NCI-H2029 treated with DMSO at 0.1 percent for 48 hours (cell line): ENCODE data around the gene ACTG2.
"Not testable (repeated sequence)": the region's sequence is repeated elsewhere in the genome, so short reads cannot be mapped to it uniquely, and the experiment has no call there.

Source experiments
- DNase-seq: peaks from one replicate; lab custom pipeline; 2025; lab: John Stamatoyannopoulos, UW

Gene ACTG2

DNA sequence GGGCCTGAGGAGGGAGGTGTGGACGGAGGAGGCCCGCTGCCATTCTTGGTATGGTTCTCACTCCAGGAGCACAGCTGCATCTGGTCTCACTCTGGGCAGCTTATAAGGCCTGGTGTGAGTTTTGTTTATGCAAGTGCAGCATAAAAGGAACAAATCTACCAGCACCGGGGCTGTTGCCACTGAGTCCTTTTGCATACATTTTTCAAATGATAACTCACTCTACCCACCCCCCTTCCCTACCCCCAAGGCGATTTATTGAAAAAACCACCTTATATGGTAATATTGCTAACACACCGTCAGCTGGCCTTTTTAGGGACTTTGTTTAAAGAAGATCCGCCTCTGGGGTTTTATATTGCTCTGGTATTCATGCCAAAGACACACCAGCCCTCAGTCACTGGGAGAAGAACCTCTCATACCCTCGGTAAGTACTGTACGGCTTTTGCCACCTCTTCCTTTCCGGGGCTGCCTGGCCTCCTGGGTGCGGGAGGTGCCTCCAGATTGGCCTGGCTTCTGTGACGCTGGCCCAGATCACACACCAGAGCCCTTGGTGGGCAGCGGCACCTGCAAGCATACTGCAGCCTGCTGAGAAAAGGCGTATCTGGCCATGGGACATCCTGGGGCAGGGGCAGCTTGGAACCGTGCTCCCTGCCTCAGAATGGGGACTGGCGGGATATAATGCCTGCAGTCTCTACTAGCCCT is at the start of gene ACTG2:
TSS of gene ACTG2 (plus strand) at position 378 of the 699 bp plus-strand sequence. CDS start 8,304 bp downstream, outside the sequence.
- DNase-seq: no peak

DNA sequence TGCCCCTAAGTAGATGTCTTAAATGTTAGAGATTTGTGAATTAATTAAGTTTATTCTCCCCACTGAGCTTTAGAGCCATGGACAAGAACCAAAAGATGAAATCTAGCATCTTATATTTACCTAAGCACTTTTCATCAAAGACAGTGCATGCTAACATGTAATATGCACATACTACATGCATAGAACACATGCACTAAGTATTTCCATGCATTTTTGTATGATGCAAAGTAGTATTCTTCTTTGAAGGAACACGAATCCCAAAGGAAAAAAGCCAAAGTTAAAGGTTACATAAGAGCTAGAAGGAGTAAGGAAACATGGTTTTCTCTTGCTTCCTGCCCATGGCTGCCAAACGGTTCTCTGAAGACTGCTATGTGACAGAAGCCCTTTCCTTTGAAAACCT is 48.7 kb upstream of the ACTG2 start:
- DNase-seq: no peak

- no peak for DNase-seq
These were observed 42.8 kb upstream of the ACTG2 start for GRCh38 chr2:73850009-73850408.

GRCh38 chr2:73851274-73851673 is 41.5 kb upstream of the ACTG2 start:
- DNase-seq: no peak

- DNase-seq: no peak
These were observed 40.8 kb upstream of the ACTG2 start for GRCh38 chr2:73852020-73852419.

DNA sequence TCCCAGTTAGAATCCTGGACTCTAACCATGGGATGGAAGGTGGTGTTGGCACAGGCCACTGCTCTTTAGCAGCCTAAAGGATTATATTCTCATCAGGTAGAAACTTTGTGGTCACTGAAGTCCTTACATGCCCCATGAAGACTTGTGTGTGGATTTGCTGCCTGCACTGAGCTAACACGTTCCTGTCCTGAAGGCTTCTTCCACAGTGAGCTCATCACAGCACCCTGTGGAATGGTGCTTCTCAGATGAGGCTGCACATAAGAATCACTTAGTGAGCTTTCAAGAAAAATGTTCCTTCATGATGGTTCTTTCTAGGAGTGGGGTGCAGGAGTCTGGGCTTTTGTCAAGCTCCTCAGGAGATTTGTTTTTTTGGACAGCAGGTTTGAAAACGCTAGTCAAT is 37.3 kb upstream of the ACTG2 start:
- DNase-seq: no peak

DNA sequence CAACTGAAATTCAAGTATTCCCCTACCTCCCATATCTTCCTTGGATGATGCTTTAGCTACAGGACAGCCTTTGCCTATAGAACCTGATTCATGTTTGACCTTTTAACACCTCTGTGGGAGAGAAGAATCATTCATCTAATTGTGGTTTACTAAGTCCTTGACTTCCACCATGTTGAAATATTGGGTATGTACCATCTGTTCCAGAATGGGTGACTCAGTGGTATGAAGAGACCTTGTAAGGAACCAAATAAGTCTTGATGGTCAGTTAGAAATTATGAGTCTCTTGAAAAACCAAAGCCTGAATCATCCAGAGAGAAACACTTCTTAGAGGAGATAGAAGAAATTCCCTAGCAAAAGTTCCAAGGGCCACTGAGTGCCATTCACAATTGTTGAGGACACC is 36.6 kb upstream of the ACTG2 start:
- no peak for DNase-seq

DNA sequence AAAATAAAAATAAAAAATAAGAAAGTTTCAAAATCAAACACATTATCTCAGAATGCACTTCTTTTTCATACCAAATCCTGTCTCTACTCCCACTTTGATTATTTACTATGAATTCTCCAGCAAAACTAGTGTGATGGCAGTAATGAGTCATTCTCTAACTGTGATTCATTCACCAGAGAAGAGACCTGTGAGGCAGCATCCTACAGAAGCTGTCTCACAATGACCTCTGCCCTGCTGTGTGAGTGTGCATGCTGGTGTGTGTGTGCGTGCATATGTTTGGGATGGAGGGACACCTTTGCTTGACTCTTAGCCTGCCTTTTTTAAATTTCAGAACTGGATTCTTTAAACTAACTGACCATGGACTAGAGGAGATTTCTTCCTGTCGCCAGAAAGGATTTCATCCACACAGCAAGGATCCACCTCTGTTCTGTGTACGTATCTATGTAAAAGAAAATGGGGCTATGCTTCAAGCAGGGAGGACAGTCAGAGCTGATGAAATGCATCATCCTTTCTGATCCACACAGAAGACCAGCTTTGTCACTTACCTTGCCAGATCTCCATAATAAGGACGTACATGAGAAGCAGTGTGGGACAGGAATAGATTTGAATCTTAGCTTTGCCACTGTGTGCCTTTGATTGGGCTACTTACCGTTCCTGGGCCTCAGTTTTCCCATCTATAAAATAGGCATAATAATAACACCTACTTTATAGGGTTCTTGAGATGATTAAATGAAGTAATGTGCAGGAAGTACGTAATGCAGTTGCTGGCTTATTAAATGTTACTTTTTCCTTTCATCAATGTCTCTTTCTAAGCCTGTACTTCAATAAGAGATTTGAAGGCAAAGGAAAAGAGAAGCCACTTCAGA is 32.9 kb upstream of the ACTG2 start:
- DNase-seq: no peak

DNA sequence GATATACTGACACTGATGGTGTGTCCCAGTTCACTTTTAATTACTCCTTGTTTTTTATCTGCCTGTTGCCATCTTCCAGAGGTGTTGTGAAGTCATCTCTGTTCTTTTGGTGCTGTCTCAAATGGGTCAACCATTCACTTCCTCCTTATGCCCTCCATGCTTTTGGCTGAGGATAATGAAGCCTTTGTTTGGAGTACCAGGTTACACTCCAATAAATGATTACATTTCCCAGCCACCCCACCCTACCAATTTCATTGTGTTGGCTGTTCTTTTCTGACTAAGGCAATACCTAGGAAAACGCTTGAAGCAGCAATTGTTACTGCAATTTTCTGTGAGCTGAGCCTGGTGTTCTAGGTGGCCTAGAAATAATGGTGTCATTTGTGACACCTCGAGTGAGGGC is 29.8 kb upstream of the ACTG2 start:
- no peak for DNase-seq

DNA sequence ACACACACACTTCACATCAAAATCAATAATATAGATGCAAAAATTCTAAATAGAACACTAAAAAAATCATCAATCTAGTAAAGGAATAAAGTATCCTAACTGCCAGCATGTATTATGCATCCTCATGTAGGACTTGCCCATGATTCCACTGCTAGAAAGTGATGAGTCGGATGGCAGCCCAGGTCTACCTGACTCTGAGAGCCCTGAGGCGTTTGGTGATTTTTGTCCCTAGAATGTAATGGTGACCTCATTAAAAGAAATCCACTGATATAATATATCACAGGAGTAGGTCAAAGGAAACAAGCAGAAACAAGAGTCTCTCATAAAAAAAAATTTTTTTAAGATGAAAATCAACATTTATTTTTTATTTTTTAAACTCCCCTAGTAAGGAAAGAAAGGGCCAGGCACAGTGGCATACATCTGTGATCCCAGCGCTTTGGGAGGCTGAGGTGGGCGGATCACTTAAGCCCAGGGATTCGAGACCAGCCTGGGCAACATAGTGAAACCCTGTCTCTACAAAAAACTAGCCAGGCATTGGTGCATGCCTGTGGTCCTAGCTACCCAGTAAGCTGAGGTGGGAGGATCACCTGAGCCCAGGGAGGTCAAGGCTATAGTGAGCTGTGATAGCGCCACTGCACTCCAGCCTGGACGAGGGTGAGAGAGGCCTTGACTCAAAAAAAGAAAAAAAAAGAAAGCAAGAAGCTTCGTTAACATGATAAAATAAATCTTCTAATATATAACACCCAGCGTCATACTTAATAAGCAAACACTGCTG is 24.4 kb upstream of the ACTG2 start:
- no peak for DNase-seq

DNA sequence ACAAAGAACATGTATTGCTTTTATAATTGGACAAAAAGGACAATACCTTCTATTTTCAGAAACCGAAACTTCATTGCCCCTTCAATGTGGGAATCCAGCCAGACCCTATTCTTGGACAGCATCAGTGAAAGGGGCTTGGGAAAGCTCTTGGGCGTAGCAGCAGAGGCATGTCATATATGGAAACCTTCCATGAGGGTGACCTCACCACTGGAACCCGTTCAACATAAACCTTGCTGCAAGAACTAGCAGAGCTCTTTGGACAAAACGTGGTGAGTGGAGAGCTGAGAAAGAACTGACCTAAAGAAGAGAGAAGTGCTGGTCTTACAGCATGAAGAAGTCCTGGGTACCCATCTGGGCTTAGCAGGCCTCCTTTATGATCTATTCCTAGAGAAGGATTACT is 22.7 kb upstream of the ACTG2 start:
- DNase-seq: no peak

- peak; percentile 36 for DNase-seq
These were observed 15.6 kb upstream of the ACTG2 start for GRCh38 chr2:73877071-73877802.

GRCh38 chr2:73877984-73878383 is 14.8 kb upstream of the ACTG2 start:
- not testable (repeated sequence) for DNase-seq

GRCh38 chr2:73885406-73885805 is 7.4 kb upstream of the ACTG2 start:
- no peak for DNase-seq

DNA sequence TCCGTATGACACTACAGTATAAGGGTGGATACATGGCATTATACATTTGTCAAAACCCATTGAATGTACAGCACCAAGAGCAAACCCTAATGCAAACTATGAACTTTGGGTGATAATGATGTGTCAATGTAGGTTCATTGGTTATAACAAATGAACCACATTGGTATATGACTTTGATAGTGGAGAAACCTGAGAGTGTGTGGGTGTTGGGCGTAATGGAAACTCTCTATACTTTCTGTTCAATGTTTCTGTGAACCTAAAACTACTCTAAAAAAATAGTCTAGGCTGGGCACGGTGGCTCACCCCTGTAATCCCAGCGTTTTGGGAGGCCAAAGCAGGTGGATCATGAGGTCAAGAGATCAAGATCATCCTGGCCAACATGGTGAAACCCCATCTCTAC is 6.5 kb upstream of the ACTG2 start:
- no peak for DNase-seq

DNA sequence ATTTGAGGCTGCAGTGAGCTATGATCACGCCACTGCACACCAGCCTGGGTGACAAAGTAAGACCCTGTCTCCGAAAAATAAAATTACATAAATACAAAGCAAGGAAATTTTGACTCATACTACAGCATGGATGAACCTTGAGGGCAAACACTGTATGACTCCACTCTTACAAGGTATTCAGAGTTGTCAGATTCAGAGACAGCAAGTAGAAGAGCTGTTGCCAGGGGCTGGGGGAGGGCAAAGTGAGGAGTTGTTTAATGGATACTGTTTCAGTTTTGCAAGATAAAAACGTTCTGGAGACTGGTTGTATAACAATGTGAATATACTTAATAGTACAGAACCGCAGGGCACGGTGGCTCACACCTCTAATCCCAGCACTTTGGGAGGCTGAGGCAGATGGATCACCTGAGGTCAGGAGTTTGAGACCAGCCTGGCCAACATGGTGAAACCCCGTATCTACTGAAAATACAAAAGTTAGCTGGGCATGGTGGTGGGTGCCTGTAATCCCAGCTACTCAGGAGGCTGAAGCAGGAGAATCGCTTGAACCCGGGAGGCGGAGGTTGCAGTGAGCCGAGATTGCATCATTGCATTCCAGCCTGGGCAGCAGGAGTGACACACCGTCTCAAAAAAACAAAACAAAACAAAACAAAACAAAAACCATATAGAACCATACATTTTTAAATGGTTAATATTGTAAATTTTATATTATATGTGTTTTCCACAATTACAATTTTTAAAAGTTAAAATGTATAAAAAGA is 5.0 kb upstream of the ACTG2 start:
- DNase-seq: not testable (repeated sequence)

DNA sequence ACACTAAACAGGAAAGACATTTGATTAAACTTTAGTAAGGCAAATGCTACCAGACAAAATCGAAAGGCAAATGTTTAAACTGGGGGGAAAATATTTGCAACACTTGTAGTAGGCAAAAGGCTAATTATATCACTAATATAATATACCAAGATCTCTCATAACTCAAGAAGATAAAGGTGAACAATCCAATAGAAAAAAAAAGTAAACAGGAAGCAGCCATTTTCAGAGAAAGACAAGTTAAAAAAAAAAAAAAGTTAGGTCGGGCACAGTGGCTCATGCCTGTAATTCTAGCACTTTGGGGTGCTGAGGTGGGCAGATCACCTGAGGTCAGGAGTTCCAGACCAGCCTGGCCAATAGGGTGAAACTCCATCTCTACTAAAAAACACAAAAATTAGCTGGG is 4.4 kb upstream of the ACTG2 start:
- DNase-seq: no peak

DNA sequence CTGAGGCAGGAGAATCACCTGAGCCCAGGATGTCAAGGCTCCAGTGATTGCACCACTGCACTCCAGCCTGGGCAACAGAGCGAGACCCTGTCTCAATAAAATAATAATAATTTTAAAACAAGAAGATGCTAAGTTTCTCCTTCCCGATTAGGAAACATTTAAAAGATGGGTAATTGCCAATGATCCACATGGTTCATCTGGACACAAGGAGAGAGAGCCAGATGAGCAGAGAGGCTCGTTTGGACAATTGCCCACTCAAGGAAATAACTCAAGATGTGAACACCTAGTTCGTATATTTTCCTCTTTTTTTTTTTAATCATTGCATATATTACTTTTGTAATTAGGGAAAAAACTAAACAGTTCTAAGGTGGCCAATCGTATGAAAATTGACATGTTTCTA is 3.6 kb upstream of the ACTG2 start:
- DNase-seq: no peak

GRCh38 chr2:73890301-73891092 is 2.3 kb upstream of the ACTG2 start:
- no peak for DNase-seq

- DNase-seq: no peak
These were observed 1.4 kb upstream of the ACTG2 start for GRCh38 chr2:73891276-73891901.
